GM12891 (cell line): ENCODE measurements around the gene FARP1.

ENCODE experiments used
- POLR2A ChIP-seq: IDR thresholded peaks from 2 replicates; pipeline ENCODE4 v1.6.1; 2011; ENCODE audit warnings: low read depth, low read length, control low read depth
- POLR2AphosphoS5 ChIP-seq: IDR thresholded peaks from 2 replicates; pipeline ENCODE4 v1.6.1; 2011; ENCODE audit warnings: low read depth, low read length, control low read depth
- SPI1 ChIP-seq: IDR thresholded peaks from 2 replicates; pipeline ENCODE4 v1.6.1; 2011; ENCODE audit warnings: low read depth, low read length, control low read depth

GRCh38 chr13:98300956-98301641 lies 158.2 kb downstream of the FARP1 start:
- no peak for TF ChIP-seq SPI1
- no peak for TF ChIP-seq POLR2A
- TF ChIP-seq POLR2AphosphoS5 = no peak
